Heart left ventricle (tissue), 16 donors: ENCODE data around the gene CAPN11. TPM values are rescaled to one million over a fixed set of nuclear protein-coding genes. Genes with fewer than 3 reads are reported as not detected.

Source experiments
- ATAC-seq, 4 donors: fragments of 200-7000 bp; cut with Tn5 transposase; one replicate each; pipeline ENCODE4 v1.9.1; 2020 to 2022; ENCODE audit warnings: moderate library complexity in 4 of 4, mild to moderate bottlenecking in 3 of 4, moderate number of reproducible peaks in 1 of 4
- DNase-seq, 5 donors: peaks; one replicate each; pipeline ENCODE4 v3.0.0-alpha.2; 2020
- H3K27ac ChIP-seq, 12 donors: fragments of 200-600 bp; sonication (generic) in 4 of 12; one replicate each; pipeline versions ENCODE4 v1.5.0 to v1.8.0; 2016 to 2022; ENCODE audit warnings: mild to moderate bottlenecking in 2 of 12
- H3K27me3 ChIP-seq, 9 donors: fragments of 200-600 bp; sonication (generic) in 2 of 9; one replicate each; pipeline versions ENCODE4 v1.5.1 to v1.8.0; 2016 to 2022; ENCODE audit warnings: mild to moderate bottlenecking in 3 of 9
- H3K36me3 ChIP-seq, 9 donors: fragments of 200-600 bp; sonication (generic) in 2 of 9; one replicate each; pipeline versions ENCODE4 v1.5.0 to v1.8.0; 2018 to 2022; ENCODE audit warnings: mild to moderate bottlenecking in 2 of 9
- H3K4me1 ChIP-seq, 12 donors: fragments of 200-600 bp; sonication (generic) in 4 of 12; one replicate each; pipeline versions ENCODE4 v1.5.0 to v1.8.0; 2016 to 2022; ENCODE audit warnings: mild to moderate bottlenecking in 3 of 12
- H3K4me3 ChIP-seq, 12 donors: fragments of 200-600 bp; sonication (generic) in 4 of 12; one replicate each; pipeline versions ENCODE4 v1.5.0 to v1.8.0; 2017 to 2022; ENCODE audit warnings: mild to moderate bottlenecking in 9 of 12, moderate library complexity in 4 of 12
- H3K9me3 ChIP-seq, 12 donors: fragments of 200-600 bp; sonication (generic) in 4 of 12; one replicate each; pipeline versions ENCODE4 v1.5.0 to v1.8.0; 2016 to 2022; ENCODE audit warnings: mild to moderate bottlenecking in 1 of 12
- CTCF ChIP-seq, 12 donors: fragments of 200-600 bp; sonication (generic) in 4 of 12; IDR thresholded peaks; one replicate each; pipeline versions ENCODE4 v1.5.0 to v1.8.0; 2018 to 2022; ENCODE audit warnings: antibody characterized with exemption in 12 of 12, mild to moderate bottlenecking in 5 of 12
- POLR2A ChIP-seq, 2 donors: fragments of 450-650 bp; IDR thresholded peaks; one replicate each; pipeline ENCODE4 v1.6.1; 2017; ENCODE audit warnings: antibody characterized with exemption in 2 of 2, mild to moderate bottlenecking in 2 of 2, moderate library complexity in 2 of 2
- WGBS, 4 donors: extraction: QIAGEN DNeasy Blood & Tissue Kit in 2 of 4; methylation state at CpG; one replicate each; pipeline versions ENCODE4 v1.1.5 to v1.1.7; 2013 to 2018; 5-methylcytosine and 5-hydroxymethylcytosine counted together
- intact Hi-C, 10 donors: fragments of 100-400 bp; cut with DNase I; formaldehyde crosslinking; loops; one replicate each; pipeline versions ENCODE4 v1.11.1 to v1.14.2; 2022
- polyA plus RNA-seq, 2 donors: library from polyadenylated mRNA; stranded (reverse); fragments of 200-250 nt; gene quantifications; one replicate each; pipeline ENCODE4 v1.2.3, GENCODE V29; 2013
- total RNA-seq, 9 donors: library from RNA; depleted of rRNA in 2 of 9; stranded (reverse); fragments of >200 nt in 2 of 9; fragmentation: NEBNext Ultra II Directional in 3 of 9; extraction: Animal tissue kit (Norgen Biotek cat#: 25700) in 3 of 9; gene quantifications; one replicate each; pipeline versions ENCODE4 v1.1.0 to v1.2.4, GENCODE V29; 2016 to 2023
- donor health status: ischemic (EF 13 %, LVEDD 7.1; RV severe dilation, severe dysfunction).
- donor health status: healthy with polysubstance abuse.
- donor health status: DM: no; HTN: yes; CAD: no.
- donor health status: DM: no; HTN: no; CAD: no.
- donor health status: ischemic (EF 25% LVEDD 6.9; RV normal size, moderate dysfunction).
- donor health status: ischemic (EF 25% LVEDD 5.7; RV mildly dilated, moderate dysfunction).
- donor health status: healthy.
- donor health status: DM: yes; HTN: yes; CAD: no.
- donor health status: ischemic (EF 35%, LVEDD 5.7; RV mildly dilated, moderate dysfunction).
- donor health status: nonischemic (EF 11% LVEDD 7.7; RV severe dilation, severe dysfunction).
- donor health status: DM: yes; HTN: yes; CAD: no.
- donor health status: PGD.
- donor health status: ischemic (EF 29% LVEDD 5.4; RV normal size, mild dysfunction).
- donor health status: nonischemic (EF 23%, LVEDD 6.1; RV moderate dilation, normal function).

CAPN11 gene
- total and polyA plus RNA-seq, 11 donors, result 0.08 to 1.8 (median 0.38) TPM; not detected in 3

GRCh38 chr6:44202332-44202971 is 43.8 kb downstream of the CAPN11 start:
- Histone ChIP-seq H3K4me3 (no peak overlapping the region), H3K27ac (peak overlapping the region; percentile 49 to 89 (median 68)), H3K9me3 (no peaks in the 10 kb centered on the region), H3K27me3 (no peaks in the 10 kb centered on the region), H3K4me1 (peaks cover 2 to 29% (median 16%) of the 10 kb centered on the region in 12 donors), H3K36me3 (no peaks in the 10 kb centered on the region)
- intact Hi-C loops, result no loop called here
- TF ChIP-seq CTCF (IDR thresholded peaks at IDR 0.05), result no peak
- TF ChIP-seq POLR2A (IDR thresholded peaks at IDR 0.05), result no peak
- ATAC-seq, result peak; percentile 47 to 81 (median 69)
- WGBS, 4 donors, result 57 to 74% (median 67%) methylated on average over 4 of the region's 4 CpGs
- peak in 2 of 5 donors; percentile 37 to 43 for DNase-seq

DNA sequence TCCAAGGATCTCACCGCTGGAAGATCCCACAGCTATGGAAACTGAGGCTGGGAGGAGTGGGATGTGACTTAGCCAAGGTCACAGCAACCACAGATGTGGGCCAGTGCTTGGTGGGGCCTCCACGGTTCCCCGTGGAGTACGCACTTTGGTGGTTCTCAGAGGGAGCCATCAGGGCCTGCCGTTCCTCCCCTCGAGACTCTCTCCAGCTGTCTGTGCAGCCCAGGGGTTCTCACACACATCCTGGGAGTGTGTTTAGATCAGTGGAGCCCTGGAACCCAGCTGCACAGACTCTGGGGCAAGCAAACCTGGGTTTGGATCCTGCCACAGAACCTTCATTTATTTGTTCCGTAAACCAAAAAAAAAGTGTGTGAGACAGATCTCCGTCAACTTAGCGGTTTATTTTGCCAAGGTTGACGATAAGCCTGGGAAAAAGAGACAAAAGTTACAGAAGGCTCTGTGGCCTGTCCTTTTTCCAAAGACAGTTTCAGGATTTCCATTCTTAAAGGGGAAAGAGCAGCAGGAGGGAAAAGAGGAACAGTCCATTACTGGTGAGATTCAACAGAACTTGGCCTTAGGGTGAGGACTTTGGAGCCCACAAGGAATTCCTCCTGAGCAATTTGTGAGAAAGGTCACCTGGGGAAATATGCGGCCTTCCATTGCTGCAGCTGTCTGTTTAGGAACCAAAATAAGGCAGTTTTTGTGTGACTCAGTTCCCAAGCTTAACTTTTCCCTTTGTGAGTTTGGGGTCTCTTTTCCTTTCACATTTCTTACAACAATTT is 44.5 kb downstream of the CAPN11 start:
- Histone ChIP-seq H3K36me3 (no peaks in the 10 kb centered on the region), H3K4me3 (no peak overlapping the region), H3K9me3 (no peaks in the 10 kb centered on the region), H3K4me1 (peaks cover 2 to 29% (median 16%) of the 10 kb centered on the region in 12 donors), H3K27ac (peak overlapping the region; percentile 49 to 89 (median 68)), H3K27me3 (no peaks in the 10 kb centered on the region)
- no peak for DNase-seq
- TF ChIP-seq POLR2A (IDR thresholded peaks at IDR 0.05) (no peak), CTCF (IDR thresholded peaks at IDR 0.05) (no peak)
- intact Hi-C loops, result no loop called here
- 59 to 68% (median 62%) methylated on average over 7 to 11 of the region's 11 CpGs for WGBS, 4 donors
- ATAC-seq, result peak in 1 of 4 donors; percentile 6

- Histone ChIP-seq H3K27ac (peak overlapping the region in 5 of 12 donors; percentile 66 to 76 (median 72)), H3K27me3 (no peaks in the 10 kb centered on the region), H3K36me3 (no peaks in the 10 kb centered on the region), H3K4me3 (no peak overlapping the region), H3K9me3 (no peaks in the 10 kb centered on the region), H3K4me1 (peaks cover 2 to 29% (median 16%) of the 10 kb centered on the region in 12 donors)
- intact Hi-C loops, result no loop called here
- TF ChIP-seq CTCF (IDR thresholded peaks at IDR 0.05) (no peak), POLR2A (IDR thresholded peaks at IDR 0.05) (no peak)
- WGBS, 4 donors, result 94 to 98% (median 95%) methylated on average over 6 of the region's 6 CpGs
- DNase-seq (no peak), ATAC-seq (no peak)
Observed at GRCh38 chr6:44203955-44204354, 45.3 kb downstream of the CAPN11 start.

- intact Hi-C loops, result no loop called here
- H3K36me3 ChIP-seq, result no peaks in the 10 kb centered on the region
- H3K4me1 ChIP-seq, result peaks cover 2 to 8% (median 6%) of the 10 kb centered on the region in 12 donors
- H3K9me3 ChIP-seq, result no peaks in the 10 kb centered on the region
- no peak for DNase-seq
- WGBS, 4 donors, result 94 to 97% (median 95%) methylated on average over 6 of the region's 6 CpGs
- TF ChIP-seq POLR2A (IDR thresholded peaks at IDR 0.05), result no peak
- no peak for TF ChIP-seq CTCF (IDR thresholded peaks at IDR 0.05)
- no peak for ATAC-seq
- no peak overlapping the region for H3K27ac ChIP-seq
- H3K4me3 ChIP-seq, result no peak overlapping the region
- H3K27me3 ChIP-seq, result no peaks in the 10 kb centered on the region
Observed at GRCh38 chr6:44207966-44208365, 49.3 kb downstream of the CAPN11 start.
